Measurements from ENCODE around the gene GLI2.

The GLI2 gene

DNA sequence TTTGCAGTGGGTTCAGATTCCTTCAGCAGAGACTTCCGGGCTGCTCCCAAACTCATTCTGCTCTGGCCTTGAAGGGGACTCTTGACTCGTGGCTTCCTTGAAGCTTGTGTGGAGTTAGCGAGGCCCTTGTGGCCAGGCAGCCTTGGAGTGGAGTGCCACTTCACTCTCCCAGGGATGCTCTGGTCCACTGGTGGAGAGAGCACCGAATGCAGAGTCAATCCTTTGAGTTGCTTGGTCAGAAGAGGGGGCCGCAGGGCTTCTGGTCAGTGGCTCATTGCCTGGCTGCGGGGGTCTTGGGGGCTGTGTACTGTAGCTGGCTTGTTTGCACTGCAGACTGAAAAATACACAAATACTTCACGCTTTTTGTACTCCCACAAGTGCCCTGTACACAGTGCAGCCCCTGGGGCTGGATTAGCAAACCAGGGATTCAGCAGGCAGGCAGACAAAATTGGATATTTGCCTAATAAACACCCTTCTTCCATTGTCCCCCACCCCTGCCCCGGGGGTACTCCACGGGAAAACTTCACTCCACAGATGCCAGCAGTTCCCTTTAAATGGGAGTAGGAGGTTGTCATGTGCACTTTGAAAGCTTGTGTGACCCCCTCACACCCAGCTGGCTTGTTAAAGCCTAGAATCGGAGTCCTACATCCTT lies 3.2 kb downstream of the GLI2 start:
- DNase-seq, result no peak

DNA sequence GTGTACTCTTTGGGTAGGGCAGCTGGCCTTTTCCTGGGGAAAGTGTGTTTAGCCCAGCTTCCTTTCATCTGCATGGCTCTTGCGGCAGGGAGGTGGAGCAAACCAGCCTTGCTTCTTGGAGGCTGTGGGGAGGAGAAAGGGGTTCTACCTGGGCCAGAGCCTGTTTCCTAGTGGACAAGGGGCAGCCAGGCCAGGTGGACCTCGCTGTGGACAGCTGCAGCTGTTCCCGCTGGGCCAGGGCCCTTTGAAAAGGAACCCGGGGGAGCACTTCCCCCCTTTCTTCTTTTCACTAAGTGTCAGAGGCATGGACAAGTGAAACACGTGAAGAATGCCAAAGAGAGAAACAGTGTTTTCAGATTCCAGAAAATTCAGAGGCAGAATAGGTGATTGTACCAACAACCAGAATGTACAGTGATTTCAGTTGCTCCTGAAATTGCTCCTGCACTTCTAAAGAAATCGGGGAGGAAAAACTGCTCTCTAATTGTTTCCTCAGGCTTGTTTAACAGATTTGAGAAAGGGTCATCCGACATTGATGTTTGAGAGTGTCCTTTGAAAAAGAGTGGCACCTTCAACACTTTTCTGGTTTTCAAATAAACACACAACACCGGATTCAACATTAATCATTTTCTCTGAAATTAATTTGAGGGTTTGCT lies 3.9 kb downstream of the GLI2 start:
- DNase-seq, result no peak

DNA sequence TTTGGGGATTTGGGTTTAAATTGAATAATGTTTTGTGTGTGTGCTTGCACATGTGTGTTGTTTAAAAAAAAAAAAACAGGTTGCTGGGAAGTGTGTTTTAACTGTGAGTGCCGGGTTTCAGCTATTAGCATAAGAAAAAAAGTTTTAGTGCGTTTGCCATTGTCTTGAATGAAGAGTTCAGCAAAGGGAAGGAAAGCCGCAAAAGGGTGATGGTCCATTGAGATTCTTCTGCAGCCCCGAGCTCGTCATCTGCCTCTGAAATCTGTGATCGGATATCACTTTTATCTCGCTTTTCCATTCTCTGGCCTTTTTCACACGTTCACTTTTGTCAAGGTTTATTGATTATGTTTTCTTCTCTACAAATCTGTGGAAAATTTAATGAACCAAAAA lies 4.7 kb downstream of the GLI2 start:
- DNase-seq, result no peak

DNA sequence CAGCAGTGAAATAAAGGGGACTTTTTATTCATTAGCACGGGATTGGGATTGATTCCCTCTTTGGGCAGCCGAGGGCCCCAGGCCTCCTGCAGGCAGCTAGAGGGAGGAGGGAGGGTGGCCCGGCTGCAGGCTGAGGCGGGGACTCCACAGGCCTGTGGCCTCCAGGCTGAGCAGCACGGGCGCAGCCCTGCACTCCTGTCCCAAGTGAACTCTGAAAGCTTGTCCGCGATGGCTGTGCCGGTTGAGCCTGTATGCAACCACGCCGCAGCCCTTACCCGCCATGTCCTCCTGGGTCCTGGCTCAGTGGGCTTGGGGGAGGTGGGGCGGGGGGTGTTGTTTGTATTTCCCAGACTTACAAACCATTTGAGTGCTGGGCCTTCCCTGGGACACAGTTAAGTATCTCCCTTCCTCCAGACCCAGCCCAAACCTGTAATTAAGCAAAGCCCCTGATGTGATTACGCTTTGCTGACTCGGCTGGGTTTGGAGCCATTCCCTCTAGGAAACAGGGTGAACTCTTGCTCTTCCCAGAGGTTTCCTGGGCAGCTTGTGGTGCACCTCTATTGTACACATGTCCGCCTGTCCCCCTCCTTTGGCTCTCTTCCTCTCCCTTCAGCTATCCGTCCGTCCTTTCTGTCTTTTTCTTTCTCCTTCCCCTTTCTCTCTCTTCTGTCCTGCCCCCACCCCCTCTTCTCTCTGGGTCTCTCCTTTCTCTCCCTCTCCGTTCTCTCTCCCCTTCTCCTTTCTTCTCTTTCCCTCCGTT lies 5.3 kb downstream of the GLI2 start:
- no peak for DNase-seq

DNA sequence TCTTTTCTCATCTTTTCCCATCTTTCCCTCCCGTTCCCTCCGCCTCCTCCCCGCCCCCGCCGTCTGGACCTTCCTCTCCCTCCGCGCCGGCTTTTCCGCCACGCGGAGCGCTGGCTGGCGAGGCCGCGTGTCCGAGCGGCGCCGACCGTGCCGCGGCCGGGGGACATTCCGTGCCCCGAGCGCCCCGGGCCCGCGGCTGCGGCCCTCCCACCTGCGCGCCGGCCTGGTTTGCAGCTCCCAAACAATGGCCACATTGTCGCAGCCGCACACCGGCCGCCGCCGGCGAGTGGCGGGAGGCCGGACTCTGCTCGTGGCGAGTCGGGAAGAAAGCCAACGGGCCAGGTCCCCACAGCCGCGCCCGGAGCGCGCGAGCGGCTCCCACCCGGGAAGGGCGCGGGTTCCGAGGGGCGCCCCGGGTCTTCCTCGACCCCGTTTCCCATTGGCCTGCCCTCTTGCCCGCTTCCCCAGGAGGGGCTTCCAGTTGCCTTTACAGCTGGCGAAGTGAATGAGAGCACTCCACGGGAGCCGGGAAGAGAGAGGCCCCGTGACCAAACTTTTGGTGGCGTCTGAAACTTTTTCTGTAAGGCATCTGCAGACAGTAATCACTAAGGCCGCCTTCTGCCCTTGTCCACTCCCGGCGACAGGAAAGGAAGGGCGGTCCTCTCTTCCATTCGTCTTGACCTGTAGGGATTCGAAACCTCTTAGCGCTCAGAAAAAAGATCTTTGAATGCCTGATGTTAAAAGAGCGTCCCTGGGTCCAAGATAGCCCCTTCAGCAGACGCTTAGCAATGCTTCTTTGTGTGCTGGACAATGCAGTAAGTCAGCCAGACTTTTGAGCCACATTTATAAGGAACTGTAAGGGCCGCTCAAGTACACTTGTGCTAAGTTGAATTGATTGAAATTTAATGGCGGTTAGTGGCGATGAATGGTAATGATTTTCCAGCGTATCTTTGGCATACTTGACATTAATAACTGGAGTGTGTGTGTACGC lies 6.2 kb downstream of the GLI2 start:
- no peak for DNase-seq

DNA sequence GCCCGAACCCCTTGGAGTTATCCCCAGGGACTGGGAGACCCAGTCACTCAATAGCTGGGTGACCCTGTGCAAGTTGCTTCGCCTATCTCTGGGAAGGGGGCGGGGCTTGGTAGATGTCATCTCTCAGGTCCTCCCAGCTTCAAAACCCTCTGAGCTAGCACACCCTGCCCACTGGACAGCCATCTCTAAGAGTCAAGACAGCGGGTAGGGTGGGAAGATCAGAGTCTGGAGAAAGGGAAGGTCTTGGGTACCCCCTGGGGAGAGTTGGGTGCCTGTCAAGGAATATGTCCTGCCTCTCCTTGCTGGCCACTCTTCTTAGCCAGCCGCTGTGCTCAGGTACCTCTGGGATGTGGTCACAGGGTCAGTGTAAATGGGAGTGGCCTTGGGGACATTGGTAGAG lies 8.0 kb downstream of the GLI2 start:
- no peak for DNase-seq

DNA sequence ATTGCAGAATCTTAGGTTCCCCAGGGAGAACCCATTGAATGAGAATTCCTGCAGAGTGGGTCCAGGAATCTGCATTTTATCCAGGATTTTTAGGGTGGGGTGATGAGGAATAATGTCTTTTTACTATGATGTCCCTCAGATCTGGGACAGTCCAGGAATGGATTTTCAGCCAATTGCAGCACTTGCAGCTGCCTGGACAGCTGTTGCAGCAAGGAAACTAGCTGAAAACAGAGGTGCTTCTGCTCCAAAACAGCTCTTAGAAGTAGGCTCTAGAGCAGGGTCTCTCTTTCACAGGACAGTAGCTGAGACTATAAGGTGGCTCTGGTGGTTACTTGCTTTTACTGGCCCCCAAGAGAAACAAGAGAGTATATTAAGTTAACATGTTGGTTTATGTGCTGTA lies 9.1 kb downstream of the GLI2 start:
- no peak for DNase-seq

DNA sequence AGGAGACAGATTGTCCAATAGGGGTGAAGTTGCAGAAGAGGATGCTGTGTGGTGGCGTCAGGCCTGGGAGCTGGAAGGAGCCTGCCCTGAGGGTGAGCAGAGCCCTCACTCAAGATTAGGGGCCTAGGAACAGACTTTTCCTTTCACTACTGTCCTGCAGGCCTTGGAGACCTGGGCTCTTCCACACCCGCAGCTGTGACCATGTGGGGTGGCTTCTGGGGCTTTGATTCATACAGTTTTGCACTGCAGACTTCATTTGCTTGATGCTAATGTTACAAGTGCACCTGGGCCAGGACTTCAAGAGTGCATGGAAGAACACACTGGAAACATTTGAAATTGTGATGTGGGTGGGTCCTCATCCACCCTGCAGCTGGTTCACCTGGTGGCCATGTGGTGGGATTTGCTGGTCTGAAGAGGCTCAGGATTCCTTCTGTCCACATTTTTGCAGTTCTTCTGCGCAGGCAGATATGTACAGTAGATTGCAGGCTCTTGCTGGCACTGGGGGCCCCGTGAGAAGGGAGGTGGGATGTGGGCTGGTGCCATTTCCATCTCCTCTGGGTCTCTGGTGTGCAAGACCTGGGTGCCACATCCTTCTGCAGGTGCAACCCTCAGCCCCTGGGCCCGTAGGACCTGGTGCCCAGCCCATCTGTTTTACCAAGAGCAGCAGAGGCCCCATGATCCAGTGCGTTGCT lies 9.9 kb downstream of the GLI2 start:
- DNase-seq, result no peak

DNA sequence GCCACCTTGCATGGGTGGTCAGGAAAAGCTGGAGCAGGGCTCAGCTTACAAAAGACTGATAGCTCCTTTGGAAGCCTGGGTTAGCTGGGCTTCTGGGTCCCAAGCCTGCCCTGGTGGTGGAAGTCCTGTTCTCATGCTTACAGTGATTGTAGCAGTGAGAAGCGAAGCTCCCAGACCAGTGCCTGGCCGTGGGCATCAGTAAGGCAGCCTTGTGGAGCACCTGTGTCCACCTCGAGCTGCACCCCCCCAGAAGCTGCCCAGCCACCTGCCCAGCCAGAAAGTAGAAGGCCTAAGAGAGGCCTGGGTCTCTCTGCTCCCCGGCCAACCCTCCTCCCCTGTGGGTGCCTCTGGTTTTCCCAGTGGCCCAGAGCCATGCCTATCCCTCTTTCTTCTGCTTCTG lies 10.5 kb downstream of the GLI2 start:
- no peak for DNase-seq

DNA sequence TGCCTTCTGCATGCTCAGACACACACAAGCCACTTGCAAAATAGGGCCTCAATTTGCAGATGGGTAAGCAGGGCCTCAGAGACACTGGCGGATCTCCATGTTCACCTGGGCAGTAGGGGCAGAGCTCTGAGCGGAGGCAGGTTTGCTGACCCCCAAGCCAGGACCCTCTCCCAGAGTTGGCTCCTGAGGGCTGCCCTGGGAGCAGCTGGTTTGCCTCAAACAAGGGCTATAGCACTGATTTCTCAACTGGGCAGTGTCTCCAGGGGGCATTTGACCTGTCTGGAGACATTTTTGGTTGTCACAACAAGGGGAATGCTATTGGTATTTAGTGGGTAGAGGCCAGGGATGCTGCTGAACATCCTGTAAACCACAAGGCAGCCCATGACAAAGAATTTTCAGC lies 11.6 kb downstream of the GLI2 start:
- no peak for DNase-seq

DNA sequence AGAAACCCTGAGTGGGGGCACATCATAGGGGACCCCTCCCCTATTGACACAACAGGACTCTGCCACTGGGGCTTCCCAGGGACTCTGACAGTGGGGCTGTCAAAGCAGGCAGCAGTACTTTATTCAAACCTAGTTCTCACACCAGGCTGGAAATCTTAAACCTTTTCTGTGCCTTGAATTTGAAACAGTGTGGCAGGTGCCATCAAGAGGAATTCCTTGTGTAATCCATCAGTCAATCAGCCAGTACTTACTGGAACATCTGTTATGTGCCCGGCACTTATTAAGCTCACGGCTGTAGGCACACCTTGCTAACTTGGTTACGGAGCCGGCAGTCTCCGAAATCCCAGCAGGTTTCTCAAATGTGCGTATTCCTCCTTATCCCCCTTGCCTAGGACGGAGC lies 12.0 kb downstream of the GLI2 start:
- no peak for DNase-seq

DNA sequence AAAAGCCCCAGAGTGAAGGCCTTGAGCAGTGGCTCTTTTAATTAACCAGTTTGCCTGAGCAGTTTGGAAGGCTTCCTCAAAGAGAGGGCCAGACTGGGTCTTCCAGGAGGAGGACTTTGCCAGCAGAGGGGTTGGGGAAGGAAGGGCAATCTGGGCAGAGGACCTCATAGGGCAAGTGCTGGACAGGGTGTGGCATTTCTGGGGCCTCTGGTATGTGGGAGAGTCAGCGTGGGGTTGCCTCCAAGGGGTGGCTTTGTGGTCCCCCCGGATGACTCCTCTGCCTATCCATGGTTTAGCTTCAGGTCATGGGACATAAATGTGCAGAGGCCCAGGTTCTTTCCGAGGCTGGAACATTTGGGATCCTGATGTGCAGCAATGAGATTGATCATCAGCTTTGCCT lies 12.6 kb downstream of the GLI2 start:
- no peak for DNase-seq

DNA sequence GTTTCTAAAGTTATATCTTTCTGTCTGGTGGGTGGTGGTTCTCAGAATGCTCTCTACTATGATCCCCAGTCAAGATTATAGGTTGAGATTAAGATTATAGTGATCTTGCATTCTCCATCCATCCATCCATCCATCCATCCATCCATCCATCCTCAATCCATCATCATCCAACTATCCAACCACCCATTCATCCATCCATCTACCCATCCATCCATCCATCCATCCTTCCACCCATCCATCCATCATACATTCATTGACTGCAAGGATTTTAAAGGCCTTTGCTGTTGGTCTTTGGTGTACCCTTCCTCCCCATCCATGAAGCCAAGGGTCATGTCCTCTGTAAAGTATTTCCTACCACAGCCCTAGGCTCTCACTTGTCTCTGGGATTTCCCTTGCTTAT lies 13.1 kb downstream of the GLI2 start:
- DNase-seq, result no peak

DNA sequence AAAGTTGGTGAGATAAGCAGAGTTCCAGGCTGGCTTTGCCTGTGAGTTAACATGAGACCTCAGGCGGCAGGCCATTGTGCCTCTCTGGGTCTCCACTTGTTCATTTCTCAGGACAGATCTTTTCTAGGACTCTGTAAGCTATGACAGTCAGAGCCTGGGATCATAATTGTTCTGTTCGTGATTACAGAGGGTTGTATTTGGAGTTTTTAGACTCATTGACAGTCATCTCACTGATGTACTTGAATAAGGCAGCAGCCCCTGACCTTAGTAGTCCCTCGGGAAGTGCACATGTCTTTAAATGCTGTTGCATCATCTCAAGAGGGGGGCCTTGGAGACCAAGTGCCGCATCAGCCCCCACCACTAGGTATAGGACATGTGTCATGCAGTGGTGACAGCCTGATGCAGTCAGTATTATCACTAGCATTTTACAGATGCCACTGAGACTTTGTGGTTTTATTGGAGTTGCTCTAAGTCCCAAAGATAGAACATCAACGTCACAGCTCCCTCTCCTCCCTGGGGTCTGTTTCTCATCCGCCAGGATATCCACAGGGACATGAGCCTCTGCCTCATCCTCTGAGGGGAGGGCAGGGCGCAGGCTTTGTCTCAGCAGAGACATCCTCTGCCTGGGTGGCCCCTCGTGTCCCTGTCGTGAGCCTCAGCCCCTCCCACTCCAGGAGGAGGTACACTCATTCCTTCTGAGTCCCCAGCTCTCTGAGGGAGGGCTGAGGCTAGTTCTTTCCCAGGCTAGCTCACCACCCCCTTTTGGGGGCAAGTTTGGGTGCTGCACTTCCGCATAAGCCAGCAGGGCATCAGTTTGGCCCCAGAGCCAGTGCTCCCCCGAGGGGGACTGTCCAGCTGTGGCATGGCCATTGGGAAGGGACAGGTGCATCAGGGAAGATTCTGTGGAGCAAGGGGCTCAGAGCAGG lies 14.1 kb downstream of the GLI2 start:
- DNase-seq, result no peak

DNA sequence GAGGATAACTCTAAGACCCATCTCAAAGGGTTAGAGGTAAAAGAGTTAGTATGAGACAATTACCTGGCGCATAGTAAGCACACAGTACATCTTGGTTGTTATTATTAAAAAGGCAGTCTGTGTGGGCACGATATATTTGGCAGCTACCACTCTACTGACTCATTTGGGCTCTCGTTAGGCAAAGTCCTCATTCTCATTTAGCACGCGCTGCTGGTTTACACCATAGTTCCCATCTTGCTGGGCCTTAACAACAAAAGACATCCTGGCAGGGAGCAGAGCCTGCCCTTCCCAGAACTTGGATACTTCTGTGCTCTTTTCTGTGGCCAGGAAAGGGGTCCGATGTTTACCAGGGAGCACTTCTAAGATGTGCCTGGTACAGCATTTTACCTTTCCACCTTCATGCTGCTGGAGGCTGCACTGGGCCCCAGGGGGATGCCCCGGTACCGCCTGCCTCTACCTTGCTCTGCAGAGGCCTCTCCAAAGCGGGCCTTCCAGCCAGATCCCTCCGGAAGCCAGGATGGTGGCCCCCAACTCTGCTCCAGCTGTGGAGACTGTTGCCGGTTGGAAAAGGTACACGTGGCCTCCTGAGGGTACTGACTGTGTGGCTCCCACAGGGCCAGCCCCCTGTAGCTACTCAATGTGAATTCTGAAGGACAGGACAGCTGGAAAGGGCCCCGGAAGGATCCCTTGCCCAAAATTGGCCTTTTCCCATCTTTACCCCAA lies 15.0 kb downstream of the GLI2 start:
- DNase-seq, result no peak

DNA sequence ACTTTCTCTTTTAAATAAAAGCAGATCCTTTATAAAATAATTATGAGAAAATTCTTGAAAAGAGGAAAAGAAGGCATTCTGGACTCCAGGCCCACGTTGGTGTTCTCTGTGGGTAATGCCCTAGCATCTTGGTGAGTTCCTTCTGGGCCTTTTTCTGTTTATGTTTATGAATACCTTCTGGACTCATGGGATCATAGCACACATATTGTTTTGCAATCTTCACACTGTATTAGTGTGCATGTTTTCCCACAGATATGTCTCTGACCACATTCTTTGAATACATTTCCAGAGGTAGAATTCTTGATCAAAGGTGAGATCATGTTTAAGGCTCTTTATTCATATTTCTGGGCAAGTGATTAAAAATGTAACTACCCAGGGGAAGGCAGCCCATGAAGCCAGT lies 15.9 kb downstream of the GLI2 start:
- DNase-seq, result no peak

DNA sequence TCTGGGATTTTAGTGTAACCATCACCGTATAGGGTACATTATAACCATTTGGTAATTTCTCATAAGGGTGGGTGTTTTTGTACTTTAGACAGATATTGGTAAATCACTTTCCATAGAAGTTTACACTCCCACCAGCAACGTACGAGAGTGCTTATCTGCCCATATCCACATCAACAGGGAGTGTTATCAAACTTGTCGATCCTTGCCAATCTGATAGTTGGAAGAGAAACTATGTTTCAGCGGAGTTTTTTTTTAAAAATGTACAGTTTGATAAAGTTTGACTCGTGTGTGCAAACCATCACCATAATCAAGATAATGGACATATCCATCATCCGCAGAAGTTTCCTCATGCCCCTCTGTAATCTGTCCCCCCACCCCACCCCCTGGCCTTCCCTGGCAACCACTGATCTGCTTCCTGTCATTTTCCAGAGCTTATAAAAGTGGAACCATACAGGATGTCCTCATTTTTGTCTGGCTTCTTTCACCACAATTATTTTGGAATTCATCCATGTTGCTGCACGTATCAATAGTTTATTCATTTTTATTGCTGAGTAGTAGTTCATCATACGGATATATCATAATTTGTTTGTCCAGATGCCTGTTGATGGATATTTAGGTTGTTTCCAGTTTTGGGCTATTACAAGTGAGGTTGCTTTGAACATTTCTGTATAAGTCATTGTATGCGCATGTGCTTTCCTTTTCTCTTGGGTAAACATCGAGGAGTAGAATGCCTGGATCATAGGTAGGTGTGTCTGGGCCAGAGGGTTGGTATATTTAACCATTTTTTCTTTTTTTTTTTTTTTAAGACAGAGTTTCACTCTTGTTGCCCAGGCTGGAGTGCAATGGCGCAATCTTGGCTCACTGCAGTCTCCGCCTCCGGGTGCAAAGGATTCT lies 18.6 kb downstream of the GLI2 start:
- DNase-seq, result no peak

DNA sequence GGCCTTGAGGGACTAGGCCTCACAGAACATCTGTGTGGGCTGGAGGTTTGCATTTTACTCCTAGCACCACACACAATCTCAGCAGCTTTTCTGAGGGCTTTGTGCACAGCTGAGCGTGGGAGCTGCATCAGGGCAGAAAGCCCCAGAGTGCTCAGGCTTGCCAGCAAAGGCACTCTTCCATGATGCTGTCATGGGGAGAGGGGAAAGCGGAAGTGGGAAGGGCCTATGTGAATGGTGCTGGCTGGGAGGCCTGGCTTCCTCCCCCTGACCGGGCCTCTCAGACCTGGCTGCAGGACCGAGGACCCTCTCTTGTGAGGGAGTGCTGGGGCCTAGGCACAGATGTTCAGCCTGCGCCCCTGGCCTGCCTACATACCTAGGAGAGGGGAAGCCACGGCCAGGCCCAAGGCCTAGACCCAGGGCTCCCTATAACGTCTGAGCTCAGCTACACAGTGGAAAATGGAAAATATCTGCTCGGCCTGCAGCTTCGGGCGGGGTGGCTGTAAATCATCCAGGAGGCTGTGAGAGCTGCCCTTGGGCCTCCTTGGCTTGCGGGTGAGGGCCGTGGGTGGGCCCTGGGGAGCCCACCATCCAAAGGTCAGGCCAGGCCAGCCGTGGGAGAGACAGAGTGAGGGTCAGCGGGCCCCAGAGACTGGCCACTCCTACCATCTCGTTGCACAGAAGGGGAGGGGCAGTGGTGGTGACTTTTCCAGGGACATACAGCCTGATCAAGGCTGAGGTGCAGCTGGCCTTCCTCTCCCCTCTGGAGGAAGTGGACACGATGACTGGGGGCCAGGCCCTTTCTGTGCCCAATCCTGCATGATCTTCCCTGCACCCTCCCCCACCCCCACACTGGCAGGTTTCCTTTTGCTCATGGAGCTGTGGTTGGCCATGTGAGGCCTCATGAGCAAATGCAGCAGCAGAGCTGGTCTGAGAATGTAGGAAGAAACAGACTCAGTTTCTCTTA lies 22.8 kb downstream of the GLI2 start:
- no peak for DNase-seq

Measured in NCI-H1436 (cell line).